Activated T-helper 17 cell treated with anti-CD3 and anti-CD28 coated beads, Interleukin-2, amount 50 U/mL, for 72 hours (primary cell): ENCODE results near the gene CGREF1. TPM values are rescaled to one million over a fixed set of nuclear protein-coding genes. Genes with fewer than 3 reads are reported as not detected.

Experiments
- ATAC-seq: fragments of 150-1000 bp; cut with Tn5 transposase; replicated peaks from 2 replicates; pipeline ENCODE4 v1.10.0; 2021; ENCODE audit warnings: mild to moderate bottlenecking, moderate library complexity
- H3K27ac Mint-ChIP-seq: one replicate; pipeline ENCODE4 v1.8.0; 2022; ENCODE audit warnings: mixed read lengths
- H3K27me3 Mint-ChIP-seq: one replicate; pipeline ENCODE4 v1.8.0; 2022; ENCODE audit warnings: mixed read lengths
- H3K36me3 Mint-ChIP-seq: one replicate; pipeline ENCODE4 v1.8.0; 2022; ENCODE audit warnings: low read depth, mild to moderate bottlenecking, mixed read lengths
- H3K4me1 Mint-ChIP-seq: one replicate; pipeline ENCODE4 v1.8.0; 2022; ENCODE audit warnings: mixed read lengths
- H3K4me3 Mint-ChIP-seq: one replicate; pipeline ENCODE4 v1.8.0; 2022; ENCODE audit warnings: mild to moderate bottlenecking, mixed read lengths
- H3K9me3 Mint-ChIP-seq: one replicate; pipeline ENCODE4 v1.8.0; 2022; ENCODE audit warnings: mixed read lengths
- total RNA-seq, 2 donors: library from RNA; stranded (reverse); gene quantifications; one replicate each; pipeline ENCODE4 v1.2.3, GENCODE V29; 2022

Gene CGREF1
- total RNA-seq, 2 donors from 2014 or later = 3.7 to 4.6 TPM

DNA sequence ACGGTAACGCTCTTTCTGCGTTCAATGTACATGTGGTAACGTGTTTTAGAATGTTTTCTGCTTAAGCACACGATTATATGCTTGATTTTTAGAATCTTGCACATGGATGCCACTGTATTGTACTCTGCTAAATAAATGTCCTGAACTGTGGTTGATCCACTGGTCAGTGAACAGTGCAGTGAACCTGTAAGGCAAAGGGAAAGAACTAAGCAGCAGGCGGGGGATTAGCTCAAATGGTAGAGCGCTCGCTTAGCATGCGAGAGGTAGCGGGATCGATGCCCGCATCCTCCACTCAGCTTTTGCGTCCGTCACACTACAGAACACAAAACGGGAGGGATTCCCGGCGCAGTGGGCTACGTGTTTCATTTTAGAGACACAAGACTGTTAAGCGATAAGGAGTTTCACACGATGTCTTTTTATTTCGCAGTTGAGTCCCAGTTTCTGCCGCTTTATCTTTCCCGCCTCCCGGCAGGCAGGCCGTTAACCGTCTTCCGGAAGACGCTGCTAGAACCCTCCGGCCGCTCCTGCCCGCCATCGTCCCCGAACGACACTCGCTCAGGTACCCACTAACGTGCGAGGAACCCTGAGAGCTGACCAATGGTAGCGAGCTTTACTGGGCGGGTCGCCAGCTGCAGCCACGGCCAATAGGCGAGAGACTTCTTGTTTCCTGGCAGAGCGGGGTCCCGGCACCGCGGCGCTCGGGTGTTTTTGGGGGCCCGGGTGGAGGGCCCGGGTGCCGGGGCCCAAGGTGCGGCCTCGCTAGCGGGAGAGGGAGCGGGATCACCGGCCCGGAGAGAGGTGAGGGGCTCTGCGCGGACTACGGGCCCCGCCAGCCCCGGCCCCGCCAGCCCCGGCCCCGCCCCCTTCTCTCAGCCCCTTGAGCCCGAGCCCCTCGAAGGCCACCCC lies 67.7 kb downstream of the CGREF1 start, which contains the start of gene AGBL5:
TSS of gene AGBL5 (plus strand) at position 673 of the 906 bp plus-strand sequence. CDS start 1,291 bp downstream, outside the sequence.
- Mint-ChIP-seq H3K9me3 (peaks cover 8% of the 10 kb centered on the region), H3K27me3 (peaks cover 6% of the 10 kb centered on the region), H3K4me3 (peak within 1 kb of the TSS; percentile 94), H3K27ac (peak within 1 kb of the TSS; percentile 100), H3K36me3 (peaks cover 34% of the 10 kb centered on the region), H3K4me1 (peaks cover 18% of the 10 kb centered on the region)
- ATAC-seq = peak; percentile 82

Other genes with a start within 250 kb of the CGREF1 start
- gene MAPRE3, start 148.5 kb downstream of the CGREF1 start, total RNA-seq = 1 to 10 TPM; 3.4 to 4.2 TPM
- gene TMEM214, start 86.2 kb downstream of the CGREF1 start, total RNA-seq = 10 to 100 TPM; 73.3 to 81.5 TPM
- 10 to 100 TPM; 13.1 to 14.3 TPM for gene AGBL5, start 67.5 kb downstream of the CGREF1 start, total RNA-seq
- 100 to 1,000 TPM; 286 to 313 TPM for gene OST4, start 47.5 kb downstream of the CGREF1 start, total RNA-seq
- under 1 TPM; 0.42 to 0.93 TPM for gene EMILIN1, start 40.5 kb downstream of the CGREF1 start, total RNA-seq
- 10 to 100 TPM in 1 of 2 donors, 1 to 10 TPM in 1; 5.9 to 10.5 TPM for gene KHK, start 32.4 kb downstream of the CGREF1 start, total RNA-seq
- gene ABHD1, start 4.7 kb upstream of the CGREF1 start, total RNA-seq = under 1 TPM; 0.17 to 0.40 TPM
- gene PREB, start 15.5 kb upstream of the CGREF1 start, total RNA-seq = 10 to 100 TPM; 38.0 to 67.1 TPM
- not detected for gene PRR30, start 20.3 kb upstream of the CGREF1 start, total RNA-seq
- not detected for gene TCF23, start 29.9 kb upstream of the CGREF1 start, total RNA-seq
- 10 to 100 TPM; 45.9 to 59.2 TPM for gene ATRAID, start 92.9 kb upstream of the CGREF1 start, total RNA-seq
- gene SLC5A6, start 93.1 kb upstream of the CGREF1 start, total RNA-seq = 10 to 100 TPM; 33.8 to 72.0 TPM
- gene CAD, start 98.2 kb upstream of the CGREF1 start, total RNA-seq = 100 to 1,000 TPM in 1 of 2 donors, 10 to 100 TPM in 1; 54.0 to 106 TPM
- gene SLC30A3, start 143.9 kb upstream of the CGREF1 start, total RNA-seq = under 1 TPM in 1 of 2 donors, not detected in 1; 0.50 TPM
- gene DNAJC5G, start 156.3 kb upstream of the CGREF1 start, total RNA-seq = not detected
- gene TRIM54, start 163.3 kb upstream of the CGREF1 start, total RNA-seq = under 1 TPM in 1 of 2 donors, not detected in 1; 0.13 TPM
- gene UCN, start 189.3 kb upstream of the CGREF1 start, total RNA-seq = 1 to 10 TPM; 1.7 to 2.4 TPM
- gene MPV17, start 204.0 kb upstream of the CGREF1 start, total RNA-seq = 10 to 100 TPM; 77.2 to 89.2 TPM
- 10 to 100 TPM; 67.2 to 85.8 TPM for gene GTF3C2, start 237.6 kb upstream of the CGREF1 start, total RNA-seq